Activated CD4-positive, alpha-beta T cell treated with anti-CD3 and anti-CD28 coated beads, Interleukin-2, amount 10 ng/mL, durations not matched to agents 24 days and 14 days (primary cell): Measurements from ENCODE around the gene PTPRC. TPM values are rescaled to one million over a fixed set of nuclear protein-coding genes. Genes with fewer than 3 reads are reported as not detected.

Source experiments
- DNase-seq: peaks from one replicate; pipeline ENCODE4 v3.0.0; 2022
- H3K27ac Mint-ChIP-seq: one replicate; pipeline ENCODE4 v1.8.0; 2022; ENCODE audit warnings: mild to moderate bottlenecking, mixed read lengths
- H3K27me3 Mint-ChIP-seq: one replicate; pipeline ENCODE4 v1.8.0; 2022; ENCODE audit warnings: mixed read lengths
- H3K36me3 Mint-ChIP-seq: one replicate; pipeline ENCODE4 v1.8.0; 2022; ENCODE audit warnings: low read depth, mild to moderate bottlenecking, mixed read lengths
- H3K4me1 Mint-ChIP-seq: one replicate; pipeline ENCODE4 v1.8.0; 2021; ENCODE audit warnings: mixed read lengths
- H3K4me3 Mint-ChIP-seq: one replicate; pipeline ENCODE4 v1.8.0; 2022; ENCODE audit warnings: mild to moderate bottlenecking, moderate library complexity, mixed read lengths
- H3K9me3 Mint-ChIP-seq: one replicate; pipeline ENCODE4 v1.8.0; 2021; ENCODE audit warnings: mixed read lengths
- intact Hi-C: fragments of 100-400 bp; cut with micrococcal nuclease; formaldehyde crosslinking; loops from one replicate; pipeline ENCODE4 v1.15.1; 2023
- total RNA-seq: library from RNA; stranded (reverse); gene quantifications from 2 replicates; pipeline ENCODE4 v1.2.3, GENCODE V29; 2022

PTPRC gene
- total RNA-seq, 1 donor from 2014 or later, result 438 TPM

DNA sequence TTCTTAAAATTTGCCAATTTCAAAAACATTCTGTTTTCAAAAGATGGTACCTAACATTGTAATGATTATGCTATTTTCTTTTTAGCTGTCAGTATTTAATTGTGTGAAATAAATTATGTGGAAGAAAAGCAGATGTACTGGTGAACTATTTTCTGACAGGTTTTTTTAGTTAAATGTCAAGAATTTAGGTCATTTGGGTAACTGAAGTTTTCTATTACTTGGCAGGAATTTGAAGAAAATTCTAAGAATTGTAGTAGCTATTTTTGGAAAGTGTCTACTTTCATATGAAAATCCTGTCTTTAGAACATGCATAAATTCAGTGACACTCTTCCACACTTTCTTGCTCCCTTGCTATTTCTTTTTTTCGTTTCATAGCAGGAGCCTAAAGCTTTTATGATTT, 28.5 kb upstream of the PTPRC start:
- Mint-ChIP-seq H3K4me1 (peaks cover 57% of the 10 kb centered on the region), H3K4me3 (peak overlapping the region; percentile 78)

DNA sequence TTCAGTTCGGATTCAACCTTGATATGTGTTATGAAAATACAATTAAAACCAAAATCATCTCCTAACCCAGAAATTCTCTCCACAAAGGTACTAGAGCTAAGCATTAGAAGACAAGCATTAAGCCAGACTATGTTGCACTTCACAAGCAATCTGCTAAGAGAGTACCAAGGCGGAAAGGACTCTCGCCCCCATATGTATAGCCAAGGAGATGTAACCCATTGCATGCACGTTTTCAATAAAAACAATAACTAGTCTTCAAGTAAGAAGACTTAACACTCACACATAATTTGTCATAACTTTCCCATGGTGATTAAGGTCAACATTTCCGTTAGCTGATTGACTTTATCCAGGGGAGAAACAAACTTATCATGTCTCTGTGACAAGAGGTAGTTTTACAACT, 27.6 kb upstream of the PTPRC start:
- Mint-ChIP-seq H3K36me3 (peaks cover 7% of the 10 kb centered on the region), H3K9me3 (peaks cover 3% of the 10 kb centered on the region), H3K27me3 (no peaks in the 10 kb centered on the region), H3K4me3 (peak overlapping the region; percentile 78), H3K4me1 (peaks cover 60% of the 10 kb centered on the region), H3K27ac (peak overlapping the region; percentile 85)
- intact Hi-C loops, result loop anchor here (10.0 kb wide), 1 partner anchor 356 kb away; no protein-coding TSS in a partner anchor
- no peak for DNase-seq

More for the DNA sequence above, 28.5 kb upstream of the PTPRC start:
- Mint-ChIP-seq H3K36me3 (peaks cover 7% of the 10 kb centered on the region), H3K27me3 (no peaks in the 10 kb centered on the region), H3K9me3 (peaks cover 3% of the 10 kb centered on the region), H3K27ac (peak overlapping the region; percentile 85)
- intact Hi-C loops, result loop anchor here (10.0 kb wide), 1 partner anchor 356 kb away; no protein-coding TSS in a partner anchor
- no peak for DNase-seq

DNA sequence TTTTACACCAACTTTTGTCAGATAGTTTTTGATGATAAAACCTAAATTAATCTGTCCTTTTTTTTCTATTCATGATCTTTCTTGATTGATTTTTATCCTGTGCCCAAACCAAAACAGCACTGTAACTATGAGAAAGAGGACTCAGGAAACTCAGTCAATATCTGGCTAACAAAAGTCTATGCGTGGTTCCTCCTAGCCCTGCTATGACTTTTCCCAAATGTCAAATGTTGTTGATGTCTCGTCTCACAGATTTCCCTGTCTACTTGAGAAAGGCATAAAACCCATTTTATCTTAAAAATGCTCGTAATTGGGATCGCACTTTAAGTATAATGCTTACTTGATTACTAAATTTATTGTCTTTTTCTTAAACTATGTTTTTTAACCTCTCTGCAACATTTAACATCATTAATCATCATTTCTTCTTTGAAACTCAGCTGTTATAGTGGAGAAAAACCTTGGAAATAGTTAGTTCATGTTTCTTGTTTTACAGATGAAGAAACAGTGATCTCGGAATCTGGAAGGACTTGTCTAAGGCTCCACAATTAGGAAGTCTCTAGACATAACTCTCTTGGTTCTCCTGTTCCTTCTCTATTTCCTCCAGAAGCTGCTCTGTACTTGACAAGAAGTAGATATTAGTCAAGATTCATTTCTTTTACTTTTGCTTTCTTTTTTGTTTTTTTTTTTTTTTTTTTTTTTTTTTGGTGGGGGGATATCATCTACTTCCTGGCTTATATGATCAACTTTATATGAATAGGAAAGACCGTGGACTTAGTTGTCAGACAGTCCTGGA, 26.2 kb upstream of the PTPRC start:
- H3K36me3 Mint-ChIP-seq, result peaks cover 7% of the 10 kb centered on the region
- peak overlapping the region; percentile 83 for H3K4me3 Mint-ChIP-seq
- H3K4me1 Mint-ChIP-seq, result peaks cover 59% of the 10 kb centered on the region
- H3K27ac Mint-ChIP-seq, result peak overlapping the region; percentile 94
- no peaks in the 10 kb centered on the region for H3K27me3 Mint-ChIP-seq
- intact Hi-C loops, result loop anchor here (1.0 to 10.0 kb wide), 4 partner anchors 9 to 358 kb away; no protein-coding TSS in a partner anchor
- H3K9me3 Mint-ChIP-seq, result peaks cover 3% of the 10 kb centered on the region
- DNase-seq, result peak; percentile 58

DNA sequence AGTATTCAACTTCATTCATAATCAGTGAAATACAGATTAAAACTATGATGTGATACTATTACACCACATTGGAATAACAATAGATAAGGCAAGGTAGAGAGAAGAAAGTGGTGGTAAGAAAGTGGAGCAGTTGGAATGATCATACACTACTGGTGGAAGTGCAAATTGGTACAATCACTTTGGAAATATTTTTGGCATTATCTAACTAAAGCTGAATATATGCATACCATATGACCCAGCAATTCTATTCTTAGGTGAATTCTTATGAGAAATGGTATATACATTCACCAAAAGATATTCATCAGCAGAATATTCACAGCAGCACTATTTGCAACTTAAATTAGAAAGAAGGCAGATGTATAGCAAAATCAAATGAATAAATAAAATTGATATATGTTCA, 21.4 kb upstream of the PTPRC start:
- peaks cover 5% of the 10 kb centered on the region for H3K36me3 Mint-ChIP-seq
- intact Hi-C loops, result loop anchor here (10.0 kb wide), 1 partner anchor 363 kb away; no protein-coding TSS in a partner anchor
- H3K4me3 Mint-ChIP-seq, result no peak overlapping the region
- no peaks in the 10 kb centered on the region for H3K9me3 Mint-ChIP-seq
- H3K27me3 Mint-ChIP-seq, result no peaks in the 10 kb centered on the region
- no peak overlapping the region for H3K27ac Mint-ChIP-seq
- no peak for DNase-seq
- H3K4me1 Mint-ChIP-seq, result peaks cover 67% of the 10 kb centered on the region

DNA sequence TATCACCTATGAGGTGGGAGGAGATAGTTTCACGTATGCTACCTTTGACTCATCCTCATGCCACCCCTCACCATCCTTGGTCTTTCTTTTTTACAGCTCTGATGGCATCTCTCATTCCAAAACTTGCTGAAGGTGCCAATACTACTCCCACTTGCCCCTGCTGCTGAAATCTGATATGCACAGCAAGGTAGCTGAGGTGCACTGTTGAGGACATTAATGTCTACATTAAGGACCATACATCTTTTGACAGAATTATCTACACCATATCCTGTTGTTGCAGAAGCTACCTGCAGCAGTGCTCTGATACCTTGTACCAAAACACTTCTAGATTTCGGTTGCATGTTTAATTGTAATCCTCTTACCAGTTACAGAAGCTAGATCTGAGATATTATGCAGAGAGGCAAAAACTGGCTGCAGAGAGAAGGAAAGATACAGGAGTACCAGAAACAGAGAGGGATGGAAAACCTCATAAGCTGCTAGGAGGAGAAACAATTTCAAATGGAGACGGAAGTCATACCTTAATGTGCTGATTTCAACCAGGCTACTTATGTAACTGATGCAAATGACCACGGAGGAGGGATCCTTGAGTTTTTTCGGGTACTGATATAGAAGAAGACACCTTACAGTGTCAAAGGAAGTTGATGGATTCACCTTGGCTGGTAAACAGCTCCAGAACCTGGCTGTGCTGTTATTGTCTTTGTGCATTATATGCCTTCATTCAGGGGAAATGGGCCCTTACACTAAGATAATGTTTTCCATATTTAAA, 19.3 kb upstream of the PTPRC start:
- Mint-ChIP-seq H3K4me1 (peaks cover 65% of the 10 kb centered on the region), H3K27ac (peak overlapping the region; percentile 99), H3K36me3 (peaks cover 1% of the 10 kb centered on the region), H3K27me3 (no peaks in the 10 kb centered on the region), H3K9me3 (no peaks in the 10 kb centered on the region), H3K4me3 (peak overlapping the region; percentile 85)
- peak; percentile 74 for DNase-seq
- intact Hi-C loops, result loop anchor here (2.0 to 10.0 kb wide), 7 partner anchors 17 to 845 kb away; partner anchors contain the start of genes C1orf53 and DENND1B

DNA sequence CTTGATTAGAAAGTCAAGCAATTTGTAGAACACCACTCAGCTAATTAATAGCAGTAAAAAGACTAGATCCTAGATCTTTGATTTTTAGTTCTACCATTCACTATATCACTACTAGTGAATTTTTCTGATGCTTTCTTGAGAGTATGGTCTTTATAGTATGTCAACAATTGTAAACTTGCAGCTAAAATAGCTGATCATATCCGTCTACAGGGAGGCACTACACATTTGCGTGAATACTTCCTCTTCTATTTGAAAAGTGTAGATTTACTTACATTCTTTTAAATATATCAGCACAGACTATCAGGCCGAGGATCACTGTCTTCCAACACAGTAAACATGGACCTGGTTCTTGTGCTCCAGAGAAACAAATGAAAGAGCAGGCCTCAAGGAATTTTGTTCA, 18.6 kb upstream of the PTPRC start:
- intact Hi-C loops, result loop anchor here (2.0 to 10.0 kb wide), 6 partner anchors 17 to 845 kb away; partner anchors contain the start of genes C1orf53 and DENND1B
- peaks cover 66% of the 10 kb centered on the region for H3K4me1 Mint-ChIP-seq
- H3K36me3 Mint-ChIP-seq, result no peaks in the 10 kb centered on the region
- H3K9me3 Mint-ChIP-seq, result no peaks in the 10 kb centered on the region
- peak overlapping the region; percentile 99 for H3K27ac Mint-ChIP-seq
- H3K27me3 Mint-ChIP-seq, result no peaks in the 10 kb centered on the region
- peak overlapping the region; percentile 85 for H3K4me3 Mint-ChIP-seq
- peak; percentile 23 for DNase-seq

DNA sequence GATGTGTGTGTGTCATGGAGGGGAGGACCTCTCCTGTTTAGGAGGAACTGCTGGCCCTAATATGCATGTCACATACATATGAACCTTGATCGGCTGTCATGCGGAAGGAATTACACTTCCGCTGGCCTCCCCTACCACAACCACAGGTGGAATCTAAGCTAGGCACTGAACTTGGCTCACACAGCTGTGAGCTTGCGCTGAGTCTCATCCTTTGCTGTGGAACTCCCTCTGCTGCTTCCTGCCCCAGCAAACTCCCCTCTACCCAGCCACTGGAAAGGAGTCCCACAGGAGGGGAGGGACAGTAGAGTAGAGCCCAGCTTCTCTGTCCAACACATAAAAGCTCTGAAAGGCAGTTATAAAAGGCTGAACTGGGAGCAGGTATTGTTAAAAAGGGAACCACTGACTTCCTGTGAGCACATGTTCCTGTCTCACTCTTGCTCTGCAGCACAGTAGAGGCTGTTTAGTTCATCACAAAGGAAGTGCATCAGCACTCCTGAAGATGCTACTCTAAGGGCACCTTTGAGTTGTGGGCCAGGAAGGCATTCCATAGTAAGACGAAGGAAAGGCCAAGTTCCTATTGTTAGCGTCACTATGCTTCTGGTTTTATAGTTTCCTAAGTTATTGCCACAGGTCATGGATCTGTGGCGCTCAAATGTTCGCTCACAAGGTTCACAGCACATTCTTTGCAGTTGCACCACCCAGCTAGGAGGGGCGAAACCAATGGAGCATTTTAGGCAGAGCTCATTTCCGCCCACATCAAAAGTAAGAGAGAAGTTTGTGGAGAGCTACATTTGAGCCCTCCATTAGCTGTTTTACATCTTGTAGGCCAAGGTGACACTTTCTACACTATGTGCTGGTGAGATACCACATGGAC, 17.7 kb upstream of the PTPRC start:
- H3K9me3 Mint-ChIP-seq, result peaks cover 2% of the 10 kb centered on the region
- intact Hi-C loops, result loop anchor here (1.0 to 10.0 kb wide), 10 partner anchors 8 to 846 kb away; partner anchors contain the start of genes C1orf53, DENND1B and PTPRC
- peaks cover 64% of the 10 kb centered on the region for H3K4me1 Mint-ChIP-seq
- no peaks in the 10 kb centered on the region for H3K27me3 Mint-ChIP-seq
- peak overlapping the region; percentile 85 for H3K4me3 Mint-ChIP-seq
- peak overlapping the region; percentile 99 for H3K27ac Mint-ChIP-seq
- peak; percentile 92 for DNase-seq
- peaks cover 2% of the 10 kb centered on the region for H3K36me3 Mint-ChIP-seq

DNA sequence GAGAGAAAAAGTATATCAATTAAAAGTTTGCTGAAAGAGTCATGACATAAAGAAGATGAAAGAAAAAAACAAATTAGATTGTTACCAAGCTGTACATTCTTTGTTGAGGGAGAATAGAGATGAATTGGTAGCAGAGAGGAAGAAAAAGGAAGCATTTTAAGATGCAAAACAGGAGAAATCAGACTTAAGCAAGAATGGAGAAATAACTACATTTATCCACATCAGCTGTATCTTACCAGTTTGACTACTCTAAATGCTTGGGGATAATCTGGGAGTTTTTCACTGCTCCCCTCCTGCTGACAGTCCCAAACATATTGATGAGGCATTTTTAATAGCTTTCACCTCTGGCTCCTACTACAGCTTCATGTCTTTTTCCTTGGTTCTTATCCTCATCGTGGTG, 16.8 kb upstream of the PTPRC start:
- peak; percentile 56 for DNase-seq
- peaks cover 72% of the 10 kb centered on the region for H3K4me1 Mint-ChIP-seq
- H3K4me3 Mint-ChIP-seq, result peak overlapping the region; percentile 85
- peaks cover 10% of the 10 kb centered on the region for H3K9me3 Mint-ChIP-seq
- intact Hi-C loops, result loop anchor here (5.0 to 10.0 kb wide), 4 partner anchors 260 to 847 kb away; partner anchors contain the start of genes C1orf53 and DENND1B
- peaks cover 10% of the 10 kb centered on the region for H3K36me3 Mint-ChIP-seq
- H3K27me3 Mint-ChIP-seq, result no peaks in the 10 kb centered on the region
- H3K27ac Mint-ChIP-seq, result peak overlapping the region; percentile 99

DNA sequence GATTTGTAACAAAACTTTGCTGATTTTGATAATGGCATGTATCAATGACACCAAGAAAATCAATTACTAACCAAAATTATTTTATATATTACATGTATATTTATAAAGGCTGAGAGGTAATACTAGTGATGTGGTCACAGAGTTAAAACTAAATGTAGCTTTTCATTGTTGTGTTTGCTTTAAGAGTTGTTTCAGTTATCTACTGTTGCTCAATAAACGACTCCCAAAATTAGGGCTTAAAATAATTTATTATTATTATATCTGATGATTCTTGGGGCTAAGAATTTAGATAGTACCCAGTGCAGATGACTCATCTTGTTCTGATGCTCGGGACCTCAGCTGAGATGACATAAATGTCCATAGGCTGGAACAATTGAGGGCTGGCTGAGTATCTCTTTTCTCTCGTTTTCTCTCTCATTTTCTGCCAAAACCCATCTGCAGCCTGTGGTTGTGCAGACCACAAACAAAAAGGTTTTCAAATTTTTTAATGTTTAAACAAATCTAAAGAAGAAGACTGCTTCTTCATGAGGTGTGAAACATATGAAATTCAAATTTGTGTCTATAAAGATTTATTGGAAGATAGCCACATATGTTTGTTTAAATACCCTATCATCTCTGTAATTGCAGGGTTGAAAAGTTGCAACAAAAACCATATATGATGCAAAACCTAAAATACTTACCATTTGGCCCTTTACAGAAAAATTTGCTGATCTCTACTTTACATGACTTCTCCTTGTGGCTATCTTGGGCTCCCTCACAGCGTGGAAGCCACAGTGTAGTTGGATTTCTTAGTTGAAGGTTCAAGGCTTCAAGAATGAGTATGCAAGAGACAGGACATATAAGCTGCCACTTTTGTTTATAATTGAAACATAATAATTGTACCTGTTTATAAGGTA, 14.8 kb upstream of the PTPRC start:
- intact Hi-C loops, result loop anchor here (5.0 to 10.0 kb wide), 4 partner anchors 258 to 849 kb away; partner anchors contain the start of genes C1orf53 and DENND1B
- Mint-ChIP-seq H3K4me1 (peaks cover 84% of the 10 kb centered on the region), H3K9me3 (peaks cover 10% of the 10 kb centered on the region), H3K27me3 (no peaks in the 10 kb centered on the region), H3K27ac (peak overlapping the region; percentile 80), H3K4me3 (peak overlapping the region; percentile 51), H3K36me3 (peaks cover 11% of the 10 kb centered on the region)
- DNase-seq, result peak; percentile 76

DNA sequence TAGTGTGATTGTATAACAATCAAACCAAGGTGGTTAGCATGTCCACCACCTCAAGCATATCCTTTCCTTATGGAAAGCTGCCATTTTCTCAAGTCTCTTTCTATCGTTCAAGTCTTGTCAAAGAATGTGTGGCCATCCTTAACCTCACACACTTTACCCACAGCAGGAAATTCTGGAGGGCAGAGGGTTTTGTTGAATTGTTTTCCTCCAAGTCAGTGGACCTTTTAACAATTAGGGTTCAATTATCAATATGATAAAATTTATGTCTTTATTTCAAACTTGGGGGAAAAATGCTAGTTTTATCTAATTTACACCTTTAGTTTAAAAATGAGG, 14.2 kb upstream of the PTPRC start:
- H3K36me3 Mint-ChIP-seq, result peaks cover 13% of the 10 kb centered on the region
- intact Hi-C loops, result loop anchor here (5.0 to 10.0 kb wide), 4 partner anchors 258 to 850 kb away; partner anchors contain the start of genes C1orf53 and DENND1B
- H3K4me1 Mint-ChIP-seq, result peaks cover 85% of the 10 kb centered on the region
- H3K27me3 Mint-ChIP-seq, result no peaks in the 10 kb centered on the region
- H3K27ac Mint-ChIP-seq, result peak overlapping the region; percentile 80
- H3K4me3 Mint-ChIP-seq, result peak overlapping the region; percentile 51
- peaks cover 10% of the 10 kb centered on the region for H3K9me3 Mint-ChIP-seq
- peak; percentile 57 for DNase-seq

DNA sequence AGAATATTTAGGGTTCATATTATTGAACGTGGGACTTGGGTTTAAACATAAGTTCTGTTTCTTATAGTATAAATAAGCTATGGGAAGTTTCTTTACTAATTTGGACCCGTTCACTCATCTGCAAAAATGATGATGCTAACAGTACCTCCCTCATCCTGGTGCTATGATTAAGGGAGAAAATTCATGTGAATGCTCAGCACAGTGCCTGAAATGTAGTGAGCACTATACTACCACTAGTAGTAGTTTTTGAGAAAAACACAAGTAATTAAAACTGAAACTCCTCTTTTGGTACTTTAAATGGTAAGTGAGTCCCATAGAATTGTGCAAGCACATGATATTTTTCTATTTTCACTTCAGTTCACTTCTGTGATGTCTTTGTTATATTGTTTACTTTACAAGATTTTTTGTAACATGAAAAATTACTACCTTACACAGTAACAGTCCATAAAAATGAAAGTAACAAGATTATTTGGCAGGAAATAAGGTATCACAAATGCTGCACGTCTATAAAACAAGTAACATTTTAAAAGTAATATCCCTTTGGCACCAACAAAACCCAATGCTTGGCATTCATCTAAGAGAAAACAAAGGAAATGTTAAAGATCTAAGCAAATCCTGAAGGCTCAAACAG, 11.3 kb upstream of the PTPRC start:
- no peaks in the 10 kb centered on the region for H3K27me3 Mint-ChIP-seq
- peak overlapping the region; percentile 80 for H3K27ac Mint-ChIP-seq
- peak; percentile 53 for DNase-seq
- H3K4me3 Mint-ChIP-seq, result peak overlapping the region; percentile 45
- peaks cover 13% of the 10 kb centered on the region for H3K36me3 Mint-ChIP-seq
- H3K4me1 Mint-ChIP-seq, result peaks cover 73% of the 10 kb centered on the region
- peaks cover 10% of the 10 kb centered on the region for H3K9me3 Mint-ChIP-seq
- intact Hi-C loops, result loop anchor here (10.0 kb wide), 2 partner anchors 723 to 853 kb away; partner anchors contain the start of genes C1orf53 and DENND1B

DNA sequence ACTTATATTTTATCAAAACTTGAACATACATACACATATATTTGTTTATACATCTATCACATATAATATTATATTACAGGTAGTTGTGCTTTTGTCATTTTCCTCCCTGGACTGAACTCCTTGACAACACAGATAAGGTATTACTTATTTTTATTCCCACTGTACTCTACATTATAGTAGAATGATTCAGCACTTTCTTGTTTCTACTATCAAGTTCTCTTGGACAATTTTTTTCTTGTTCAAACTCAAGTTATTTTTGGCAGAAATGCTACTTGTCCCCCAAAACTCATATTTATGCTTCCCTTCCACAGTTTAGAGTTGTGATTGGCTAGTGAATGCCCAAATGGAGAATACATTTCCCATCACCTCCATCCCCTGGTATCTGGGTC, 10.8 kb upstream of the PTPRC start:
- H3K4me1 Mint-ChIP-seq, result peaks cover 72% of the 10 kb centered on the region
- peak overlapping the region; percentile 80 for H3K27ac Mint-ChIP-seq
- no peak for DNase-seq
- peaks cover 14% of the 10 kb centered on the region for H3K9me3 Mint-ChIP-seq
- H3K36me3 Mint-ChIP-seq, result peaks cover 13% of the 10 kb centered on the region
- peak overlapping the region; percentile 45 for H3K4me3 Mint-ChIP-seq
- intact Hi-C loops, result loop anchor here (10.0 kb wide), 2 partner anchors 723 to 853 kb away; partner anchors contain the start of genes C1orf53 and DENND1B
- no peaks in the 10 kb centered on the region for H3K27me3 Mint-ChIP-seq
